Vagina (tissue), 2 donors: Measurements from ENCODE around the gene P4HA1.

Source experiments
- POLR2A ChIP-seq, 2 donors: fragments of 450-650 bp; IDR thresholded peaks; one replicate each; pipeline ENCODE4 v1.6.1; 2017; ENCODE audit warnings: antibody characterized with exemption in 2 of 2, mild to moderate bottlenecking in 2 of 2, moderate library complexity in 2 of 2
- TF ChIP-seq, protein P1 (sequence below), 3 experiments: fragments of 450-650 bp in 2 of 3; fragments of 200-600 bp in 1 of 3; sonication (generic) in 1 of 3; IDR thresholded peaks; one replicate each; pipeline ENCODE4 v1.5.1; 2017 to 2019; ENCODE audit warnings: antibody characterized with exemption in 3 of 3, mild to moderate bottlenecking in 2 of 3, moderate library complexity in 2 of 3

DNA sequence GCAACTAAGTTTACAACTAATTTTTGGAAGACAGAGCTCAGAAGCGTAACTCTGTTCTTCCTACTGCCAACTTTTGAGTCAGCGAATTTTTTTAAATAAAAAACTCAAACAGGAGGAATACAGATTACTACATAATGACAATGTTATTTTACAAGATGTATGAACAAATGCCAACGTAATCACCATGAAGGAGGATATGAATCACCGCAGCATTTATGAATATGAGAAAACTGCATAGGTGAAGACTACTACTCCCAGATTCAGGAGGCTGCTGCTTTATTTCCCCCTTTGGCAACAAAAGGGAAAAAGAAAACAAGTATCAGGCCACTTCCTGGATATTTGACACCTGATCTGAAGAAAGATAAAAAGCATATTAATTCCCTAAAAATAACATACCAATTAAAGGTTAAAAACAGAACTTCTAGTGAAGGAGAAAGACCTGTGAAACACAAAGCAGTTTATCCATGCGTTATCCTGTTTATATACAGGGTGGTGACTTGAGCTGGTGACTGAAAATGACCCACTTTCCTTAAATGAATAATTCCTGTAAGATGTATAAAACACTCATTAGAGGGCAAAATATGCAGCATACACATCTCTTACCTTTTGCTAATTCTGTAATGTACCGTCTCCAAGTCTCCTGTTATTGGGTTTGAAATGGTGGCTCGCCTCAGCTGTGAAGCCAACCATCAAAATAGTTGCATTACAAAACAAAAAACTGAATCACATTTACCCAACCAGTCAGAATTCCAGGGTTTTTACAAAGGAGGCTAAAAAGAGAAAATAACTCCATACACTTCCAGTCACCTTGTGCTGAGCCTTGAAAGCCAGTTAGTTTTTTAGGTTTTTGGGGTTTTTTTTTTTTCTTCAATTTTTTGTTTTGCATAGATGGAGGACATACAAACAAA is 52.0 kb downstream of the P4HA1 start:
- TF ChIP-seq, protein P1, sequence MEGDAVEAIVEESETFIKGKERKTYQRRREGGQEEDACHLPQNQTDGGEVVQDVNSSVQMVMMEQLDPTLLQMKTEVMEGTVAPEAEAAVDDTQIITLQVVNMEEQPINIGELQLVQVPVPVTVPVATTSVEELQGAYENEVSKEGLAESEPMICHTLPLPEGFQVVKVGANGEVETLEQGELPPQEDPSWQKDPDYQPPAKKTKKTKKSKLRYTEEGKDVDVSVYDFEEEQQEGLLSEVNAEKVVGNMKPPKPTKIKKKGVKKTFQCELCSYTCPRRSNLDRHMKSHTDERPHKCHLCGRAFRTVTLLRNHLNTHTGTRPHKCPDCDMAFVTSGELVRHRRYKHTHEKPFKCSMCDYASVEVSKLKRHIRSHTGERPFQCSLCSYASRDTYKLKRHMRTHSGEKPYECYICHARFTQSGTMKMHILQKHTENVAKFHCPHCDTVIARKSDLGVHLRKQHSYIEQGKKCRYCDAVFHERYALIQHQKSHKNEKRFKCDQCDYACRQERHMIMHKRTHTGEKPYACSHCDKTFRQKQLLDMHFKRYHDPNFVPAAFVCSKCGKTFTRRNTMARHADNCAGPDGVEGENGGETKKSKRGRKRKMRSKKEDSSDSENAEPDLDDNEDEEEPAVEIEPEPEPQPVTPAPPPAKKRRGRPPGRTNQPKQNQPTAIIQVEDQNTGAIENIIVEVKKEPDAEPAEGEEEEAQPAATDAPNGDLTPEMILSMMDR (IDR thresholded peaks at IDR 0.05) = no peak
- TF ChIP-seq POLR2A (IDR thresholded peaks at IDR 0.05) = no peak
